HG02678 (cell line): ENCODE measurements around the gene TTYH2.
A peak's percentile ranks its signal among the peaks of the same experiment; 100 is the strongest.

ENCODE experiments used
- ATAC-seq: cut with Tn5 transposase; IDR thresholded peaks from one replicate; pipeline ENCODE4 v1.9.1; 2021; ENCODE audit warnings: mild to moderate bottlenecking, moderate library complexity; ENCODE audit not compliant: unreplicated experiment

TTYH2 gene

GRCh38 chr17:74192950-74193781 lies 20.2 kb upstream of the TTYH2 start:
- ATAC-seq = no peak

- no peak for ATAC-seq
These were observed 18.7 kb upstream of the TTYH2 start for GRCh38 chr17:74194682-74195081.

DNA sequence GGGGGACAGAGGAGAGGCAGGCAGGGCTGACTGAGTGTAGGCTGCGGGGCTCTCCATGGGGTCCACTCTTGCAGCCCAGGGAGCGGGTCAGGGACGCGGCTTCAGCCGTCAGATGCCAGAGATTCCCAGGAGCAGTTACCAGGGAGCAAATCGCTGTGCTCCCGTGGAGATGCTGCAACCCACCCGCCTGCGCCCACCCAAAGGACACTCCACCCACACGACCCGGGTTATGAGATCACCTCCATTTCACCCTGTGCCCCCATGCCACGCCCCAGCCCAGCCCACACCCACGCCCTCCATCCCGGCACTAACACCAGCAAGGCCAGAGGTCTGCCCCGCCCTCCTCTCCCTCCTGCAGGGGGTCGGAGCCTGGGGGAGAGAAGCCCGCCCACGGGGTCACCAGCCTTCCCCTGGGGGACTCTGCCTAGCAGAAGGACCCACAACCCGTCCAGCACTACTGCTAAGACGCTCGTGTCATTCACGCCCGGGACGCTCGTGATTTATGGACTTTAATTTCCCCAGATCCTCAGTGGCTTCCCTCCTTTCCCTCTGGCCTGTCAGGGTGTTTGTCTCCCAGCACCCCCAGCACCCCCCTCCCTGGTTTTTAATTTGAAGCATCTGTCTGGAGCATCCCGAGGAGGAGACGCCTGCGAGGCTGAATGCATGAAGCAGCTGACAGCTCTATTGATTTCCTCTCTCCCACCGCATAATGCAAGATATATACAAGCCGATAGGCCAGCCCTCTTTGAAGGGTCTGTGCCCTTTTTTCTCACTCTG lies 16.6 kb upstream of the TTYH2 start:
- ATAC-seq = no peak

DNA sequence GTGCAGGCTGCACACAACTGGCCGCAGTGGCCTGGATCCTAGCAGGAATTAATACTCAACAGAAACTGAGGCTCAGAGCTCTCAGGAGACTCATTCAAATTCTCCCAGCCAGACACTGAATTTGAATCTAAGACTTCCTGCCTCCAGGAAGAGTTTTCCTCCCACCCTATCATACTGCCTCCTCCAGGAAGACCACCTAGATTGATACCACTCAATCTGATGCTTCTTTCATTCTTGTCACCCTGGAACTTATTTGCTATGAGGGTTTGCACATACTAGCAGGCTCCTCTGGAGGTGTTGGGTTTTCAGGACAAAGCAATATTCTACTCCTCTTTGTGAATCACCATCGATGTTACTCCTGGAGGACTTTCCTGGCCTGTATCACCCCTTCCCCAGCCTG lies 15.6 kb upstream of the TTYH2 start:
- ATAC-seq = no peak

- no peak for ATAC-seq
These were observed 14.7 kb upstream of the TTYH2 start for GRCh38 chr17:74198694-74199093.

- ATAC-seq = no peak
These were observed 13.9 kb upstream of the TTYH2 start for GRCh38 chr17:74199306-74200092.

DNA sequence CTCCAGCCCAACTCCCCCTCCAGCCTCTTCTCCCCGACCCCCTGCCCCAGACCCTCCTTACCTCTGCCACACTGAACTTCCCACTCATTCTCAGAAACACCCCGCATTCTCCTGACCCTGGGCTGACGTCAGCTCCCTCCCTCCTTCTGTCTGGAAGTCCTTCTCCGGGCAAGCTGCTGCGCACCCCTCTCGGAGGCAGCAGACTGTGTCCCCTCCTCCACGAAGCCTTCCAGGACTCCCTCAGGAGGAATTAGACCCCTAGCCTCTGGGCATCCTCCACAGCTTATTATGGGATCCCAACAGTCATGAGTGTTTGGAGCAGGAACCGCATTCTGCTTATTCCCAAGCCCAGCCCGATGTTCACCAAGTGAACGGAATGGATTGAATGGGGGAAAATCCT lies 13.3 kb upstream of the TTYH2 start:
- no peak for ATAC-seq

GRCh38 chr17:74201250-74201649 lies 12.1 kb upstream of the TTYH2 start:
- ATAC-seq = no peak

- no peak for ATAC-seq
These were observed 11.4 kb upstream of the TTYH2 start for GRCh38 chr17:74201948-74202347.

- no peak for ATAC-seq
These were observed 10.4 kb upstream of the TTYH2 start for GRCh38 chr17:74202938-74203337.

DNA sequence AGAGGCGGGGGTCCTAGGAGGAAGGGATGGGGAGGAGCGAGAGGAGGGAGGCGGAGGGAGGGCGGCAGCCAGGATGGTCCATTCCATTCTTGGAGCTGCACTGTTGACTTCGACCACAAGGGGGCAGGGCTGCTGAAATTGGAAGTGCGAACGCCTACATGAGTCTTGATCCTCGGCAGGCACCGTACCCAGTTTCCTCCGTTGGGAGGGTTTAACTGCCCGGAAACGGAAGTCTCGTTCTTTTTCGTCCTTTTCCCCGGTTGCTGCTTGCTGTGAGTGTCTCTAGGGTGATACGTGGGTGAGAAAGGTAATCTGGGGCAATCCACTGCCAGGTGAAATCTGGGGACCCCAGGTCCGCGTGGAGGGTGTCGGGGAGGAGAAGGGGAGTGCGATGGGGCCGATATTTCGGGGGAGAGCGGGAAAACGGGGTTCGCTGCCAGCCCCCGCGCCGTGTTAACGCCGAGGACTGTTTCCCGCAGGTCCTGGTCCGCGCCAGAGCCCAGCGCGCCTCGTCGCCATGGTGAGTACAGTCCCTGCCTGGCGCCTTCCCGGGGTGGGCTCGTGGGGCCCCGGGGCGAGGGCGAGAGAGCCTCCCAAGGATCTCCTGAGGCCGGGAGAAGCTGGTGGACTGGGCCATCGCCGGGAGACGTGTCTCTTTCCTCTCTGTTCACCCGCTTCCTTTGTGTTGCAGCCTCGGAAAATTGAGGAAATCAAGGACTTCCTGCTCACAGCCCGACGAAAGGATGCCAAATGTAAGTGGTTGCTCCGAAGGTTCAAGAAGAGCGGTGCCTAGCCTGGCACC lies 9.7 kb upstream of the TTYH2 start, which contains the start of gene RPL38:
TSS of gene RPL38 (plus strand) at position 240 of the 802 bp plus-strand sequence. CDS start at position 518, 278 bp downstream.
- peak; percentile 77 for ATAC-seq

DNA sequence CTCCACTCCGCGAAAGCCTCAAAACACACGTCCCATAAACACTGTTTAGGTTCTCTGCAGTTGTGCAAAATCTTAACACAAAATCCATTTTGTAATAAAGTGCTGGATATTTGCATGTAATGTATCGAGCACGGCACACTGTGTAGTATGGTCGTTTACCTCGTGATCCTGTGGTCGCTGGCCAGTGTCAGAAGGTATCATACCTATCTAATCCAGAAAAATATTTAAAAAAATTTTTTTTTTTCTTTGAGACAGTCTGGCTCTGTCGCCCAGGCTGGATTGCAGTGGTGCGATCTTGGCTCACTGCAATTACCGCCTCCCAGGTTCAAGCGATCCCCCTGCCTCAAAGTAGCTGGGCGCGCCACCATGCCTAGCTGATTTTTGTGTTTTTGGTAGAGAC lies 8.9 kb upstream of the TTYH2 start:
- ATAC-seq = no peak

GRCh38 chr17:74205274-74205673 lies 8.1 kb upstream of the TTYH2 start:
- ATAC-seq = no peak

DNA sequence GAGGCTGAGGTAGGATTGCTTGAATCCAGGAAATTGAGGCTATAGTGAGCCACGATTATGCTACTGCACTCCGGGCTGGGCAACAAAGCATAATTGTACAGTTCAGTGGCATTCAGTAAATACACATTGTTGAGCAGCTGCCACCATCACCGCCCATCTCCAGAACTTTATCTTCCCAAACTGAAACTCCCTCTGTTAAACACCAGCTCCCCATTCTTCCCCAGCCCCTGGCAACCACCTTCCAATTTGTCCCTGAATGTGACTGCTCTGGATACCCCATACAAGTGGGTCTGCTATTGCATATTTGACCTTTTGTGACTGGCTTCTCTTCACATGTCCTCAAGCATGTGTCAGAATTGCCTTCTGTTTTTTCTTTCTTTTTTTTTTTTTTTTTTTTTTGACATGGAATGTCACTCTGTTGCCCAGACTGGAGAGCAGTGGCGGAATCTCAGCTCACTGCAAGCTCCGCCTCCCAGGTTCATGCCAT lies 7.0 kb upstream of the TTYH2 start:
- no peak for ATAC-seq

- ATAC-seq = peak; percentile 28
These were observed 2.9 kb upstream of the TTYH2 start for GRCh38 chr17:74210191-74211140.

DNA sequence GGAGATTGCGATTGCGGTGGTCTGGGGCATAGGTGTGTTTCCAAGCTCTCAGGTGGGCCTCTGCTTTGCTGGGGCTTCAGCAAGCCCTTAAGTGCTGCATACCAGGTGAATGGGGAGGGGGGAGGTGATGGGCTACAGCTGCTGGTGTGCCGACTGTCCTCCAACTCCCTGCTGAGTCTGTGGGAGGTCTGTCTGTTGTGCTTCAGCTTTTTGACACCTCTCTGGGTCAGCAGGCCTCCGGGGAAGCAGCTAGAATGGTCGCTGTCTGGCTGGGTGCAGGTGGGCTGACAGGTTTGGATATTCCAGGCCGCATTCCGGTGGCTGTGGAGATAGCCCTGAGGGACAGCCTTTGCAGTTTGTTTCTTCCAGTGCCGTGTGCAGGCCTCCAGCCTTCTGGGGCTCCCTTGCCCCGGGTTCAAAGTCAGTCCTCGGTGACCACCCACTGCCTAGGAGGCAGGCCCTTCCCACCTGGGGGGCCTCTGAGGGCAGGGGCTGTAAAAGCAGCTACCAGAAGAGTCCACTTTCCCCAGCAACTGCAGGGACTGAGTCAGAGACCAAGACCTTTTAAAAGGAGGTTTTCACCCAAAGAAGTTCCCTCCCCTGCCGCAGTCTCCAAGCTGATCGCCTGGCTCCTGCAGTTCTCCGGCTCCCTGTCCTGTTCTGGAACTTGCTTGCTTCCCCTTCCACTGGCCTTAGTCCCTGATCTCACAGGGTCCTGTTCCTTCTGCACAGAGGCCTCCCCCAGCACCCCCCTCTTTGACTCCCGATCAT lies 2.0 kb upstream of the TTYH2 start:
- no peak for ATAC-seq

DNA sequence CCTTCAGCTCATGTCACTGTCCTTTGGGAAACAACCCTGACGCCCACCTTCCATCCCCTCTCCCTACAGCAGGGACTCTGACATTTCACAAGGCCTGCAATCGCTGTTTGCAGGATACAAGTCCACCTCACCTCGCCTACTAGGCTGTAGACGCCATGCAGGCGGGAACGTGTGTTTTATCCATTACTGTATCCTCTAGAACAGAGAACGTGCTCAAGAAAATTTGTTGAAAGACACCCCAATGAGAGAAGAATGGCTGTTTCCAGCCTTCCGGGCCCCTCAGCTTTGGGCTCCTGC lies 1.5 kb upstream of the TTYH2 start:
- ATAC-seq = no peak

DNA sequence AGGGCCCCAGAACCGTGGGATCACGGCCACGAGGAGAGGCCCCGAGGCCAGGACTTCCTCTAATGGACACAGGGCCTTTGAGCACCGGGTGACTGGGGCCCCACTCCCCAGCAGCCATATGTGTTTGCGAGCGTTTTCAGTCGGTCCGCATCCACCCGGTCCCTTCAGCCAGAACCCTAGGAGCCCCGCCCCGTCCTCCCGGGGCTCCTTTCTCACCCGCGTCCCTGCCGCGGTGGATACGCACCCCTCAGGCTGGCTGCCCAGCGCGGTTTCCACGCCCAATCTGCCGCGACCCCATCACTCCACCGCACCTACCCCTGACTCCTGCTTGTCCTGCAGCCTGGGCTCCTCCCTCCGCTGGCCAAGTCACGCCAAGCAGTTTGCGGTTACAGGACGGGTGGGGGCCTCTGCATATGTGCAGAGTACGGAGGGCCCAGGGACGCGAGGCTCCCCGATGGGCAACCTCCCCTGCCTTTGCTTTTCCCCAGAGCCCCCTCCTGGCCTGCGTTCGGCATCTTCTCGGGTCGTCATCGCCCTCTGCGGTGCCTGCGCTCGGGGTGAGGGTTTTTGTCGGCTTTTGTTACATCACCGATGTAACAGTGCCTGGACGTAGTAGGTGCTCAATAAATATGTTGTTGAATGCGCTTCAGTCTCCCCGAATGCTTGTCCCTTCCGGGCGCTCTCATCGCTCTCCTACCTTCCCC lies 1.0 kb upstream of the TTYH2 start:
- peak; percentile 2 for ATAC-seq
